ENCODE measurements around the gene SUB1. TPM values are rescaled to one million over a fixed set of nuclear protein-coding genes. Genes with fewer than 3 reads are reported as not detected.

SUB1 gene
- total RNA-seq, 2 donors from 2014 or later = 230 to 288 TPM

- TF ChIP-seq CTCF (conservative IDR thresholded peaks at IDR 0.05) = no peak
- H3K27ac Mint-ChIP-seq = no peak overlapping the region
- H3K27me3 ChIP-seq (ENCODE audit: control insufficient read depth, insufficient read depth, low read length, poor library complexity, severe bottlenecking) = no peaks in the 10 kb centered on the region
- H3K4me3 ChIP-seq (ENCODE audit: low read length) = no peak overlapping the region
- peaks cover 32% of the 10 kb centered on the region for H3K36me3 Mint-ChIP-seq (ENCODE audit: low read depth)
- H3K9me3 Mint-ChIP-seq = no peaks in the 10 kb centered on the region
- no peaks in the 10 kb centered on the region for H3K9me3 ChIP-seq (ENCODE audit: control insufficient read depth, low read length)
- H3K27me3 Mint-ChIP-seq (ENCODE audit: insufficient read depth) = no peaks in the 10 kb centered on the region
- H3K36me3 ChIP-seq (ENCODE audit: control insufficient read depth, insufficient read depth, low read length) = peaks cover 58% of the 10 kb centered on the region
- no peak overlapping the region for H3K4me3 Mint-ChIP-seq
- H3K27ac ChIP-seq (ENCODE audit: low read depth, low read length) = no peak overlapping the region
- no peaks in the 10 kb centered on the region for H3K4me1 ChIP-seq (ENCODE audit: control insufficient read depth, insufficient read depth, low read length)
- peaks cover 14% of the 10 kb centered on the region for H3K4me1 Mint-ChIP-seq
- no peak for DNase-seq
- 96 to 97% methylated on average over 6 to 8 of the region's 8 CpGs for WGBS, 2 experiments (ENCODE audit: insufficient coverage in 1 of 2, insufficient read length in 1 of 2)
- no peak overlapping the region for H3K9ac ChIP-seq (ENCODE audit: extremely low read depth, low read length, poor library complexity, severe bottlenecking)
Measured at GRCh38 chr5:32589416-32589815, 4.1 kb downstream of the SUB1 start.

GRCh38 chr5:32589942-32590869 is 4.8 kb downstream of the SUB1 start:
- Histone ChIP-seq H3K27me3 (ENCODE audit: control insufficient read depth, insufficient read depth, low read length, poor library complexity, severe bottlenecking) (no peaks in the 10 kb centered on the region), H3K4me3 (ENCODE audit: low read length) (no peak overlapping the region), H3K9ac (ENCODE audit: extremely low read depth, low read length, poor library complexity, severe bottlenecking) (no peak overlapping the region), H3K4me1 (ENCODE audit: control insufficient read depth, insufficient read depth, low read length) (no peaks in the 10 kb centered on the region), H3K9me3 (ENCODE audit: control insufficient read depth, low read length) (no peaks in the 10 kb centered on the region), H3K36me3 (ENCODE audit: control insufficient read depth, insufficient read depth, low read length) (peaks cover 66% of the 10 kb centered on the region), H3K27ac (ENCODE audit: low read depth, low read length) (no peak overlapping the region)
- TF ChIP-seq CTCF (conservative IDR thresholded peaks at IDR 0.05) = peak; percentile 92
- Mint-ChIP-seq H3K27me3 (ENCODE audit: insufficient read depth) (no peaks in the 10 kb centered on the region), H3K4me3 (no peak overlapping the region), H3K9me3 (no peaks in the 10 kb centered on the region), H3K4me1 (peaks cover 8% of the 10 kb centered on the region), H3K36me3 (ENCODE audit: low read depth) (peaks cover 40% of the 10 kb centered on the region), H3K27ac (no peak overlapping the region)
- 43 to 97% methylated on average over 1 to 13 of the region's 15 CpGs for WGBS, 2 experiments (ENCODE audit: insufficient coverage in 1 of 2, insufficient read length in 1 of 2)
- DNase-seq = no peak

GRCh38 chr5:32595118-32595517 is 9.8 kb downstream of the SUB1 start:
- DNase-seq = no peak
- 94 to 97% methylated on average over 2 of the region's 2 CpGs for WGBS, 2 experiments (ENCODE audit: insufficient coverage in 1 of 2, insufficient read length in 1 of 2)
- Histone ChIP-seq H3K4me3 (ENCODE audit: low read length) (no peak overlapping the region), H3K36me3 (ENCODE audit: control insufficient read depth, insufficient read depth, low read length) (peaks cover 90% of the 10 kb centered on the region), H3K27me3 (ENCODE audit: control insufficient read depth, insufficient read depth, low read length, poor library complexity, severe bottlenecking) (no peaks in the 10 kb centered on the region), H3K9ac (ENCODE audit: extremely low read depth, low read length, poor library complexity, severe bottlenecking) (no peak overlapping the region), H3K27ac (ENCODE audit: low read depth, low read length) (no peak overlapping the region), H3K9me3 (ENCODE audit: control insufficient read depth, low read length) (no peaks in the 10 kb centered on the region), H3K4me1 (ENCODE audit: control insufficient read depth, insufficient read depth, low read length) (no peaks in the 10 kb centered on the region)
- no peak overlapping the region for H3K4me3 Mint-ChIP-seq
- H3K9me3 Mint-ChIP-seq = no peaks in the 10 kb centered on the region
- H3K27ac Mint-ChIP-seq = no peak overlapping the region
- H3K4me1 Mint-ChIP-seq = no peaks in the 10 kb centered on the region
- TF ChIP-seq CTCF (conservative IDR thresholded peaks at IDR 0.05) = no peak
- H3K27me3 Mint-ChIP-seq (ENCODE audit: insufficient read depth) = no peaks in the 10 kb centered on the region
- H3K36me3 Mint-ChIP-seq (ENCODE audit: low read depth) = peaks cover 79% of the 10 kb centered on the region
